Heart left ventricle (tissue), 16 donors: ENCODE results near the gene SERPINB6. TPM values are rescaled to one million over a fixed set of nuclear protein-coding genes. Genes with fewer than 3 reads are reported as not detected.

ENCODE experiments used
- ATAC-seq, 4 donors: fragments of 200-7000 bp; cut with Tn5 transposase; one replicate each; pipeline ENCODE4 v1.9.1; 2020 to 2022; ENCODE audit warnings: moderate library complexity in 4 of 4, mild to moderate bottlenecking in 3 of 4, moderate number of reproducible peaks in 1 of 4
- DNase-seq, 5 donors: peaks; one replicate each; pipeline ENCODE4 v3.0.0-alpha.2; 2020
- H3K27ac ChIP-seq, 12 donors: fragments of 200-600 bp; sonication (generic) in 4 of 12; one replicate each; pipeline versions ENCODE4 v1.5.0 to v1.8.0; 2016 to 2022; ENCODE audit warnings: mild to moderate bottlenecking in 2 of 12
- H3K27me3 ChIP-seq, 9 donors: fragments of 200-600 bp; sonication (generic) in 2 of 9; one replicate each; pipeline versions ENCODE4 v1.5.1 to v1.8.0; 2016 to 2022; ENCODE audit warnings: mild to moderate bottlenecking in 3 of 9
- H3K36me3 ChIP-seq, 9 donors: fragments of 200-600 bp; sonication (generic) in 2 of 9; one replicate each; pipeline versions ENCODE4 v1.5.0 to v1.8.0; 2018 to 2022; ENCODE audit warnings: mild to moderate bottlenecking in 2 of 9
- H3K4me1 ChIP-seq, 12 donors: fragments of 200-600 bp; sonication (generic) in 4 of 12; one replicate each; pipeline versions ENCODE4 v1.5.0 to v1.8.0; 2016 to 2022; ENCODE audit warnings: mild to moderate bottlenecking in 3 of 12
- H3K4me3 ChIP-seq, 12 donors: fragments of 200-600 bp; sonication (generic) in 4 of 12; one replicate each; pipeline versions ENCODE4 v1.5.0 to v1.8.0; 2017 to 2022; ENCODE audit warnings: mild to moderate bottlenecking in 9 of 12, moderate library complexity in 4 of 12
- H3K9me3 ChIP-seq, 12 donors: fragments of 200-600 bp; sonication (generic) in 4 of 12; one replicate each; pipeline versions ENCODE4 v1.5.0 to v1.8.0; 2016 to 2022; ENCODE audit warnings: mild to moderate bottlenecking in 1 of 12
- POLR2A ChIP-seq, 2 donors: fragments of 450-650 bp; IDR thresholded peaks; one replicate each; pipeline ENCODE4 v1.6.1; 2017; ENCODE audit warnings: antibody characterized with exemption in 2 of 2, mild to moderate bottlenecking in 2 of 2, moderate library complexity in 2 of 2
- WGBS, 4 donors: extraction: QIAGEN DNeasy Blood & Tissue Kit in 2 of 4; methylation state at CpG; one replicate each; pipeline versions ENCODE4 v1.1.5 to v1.1.7; 2013 to 2018; 5-methylcytosine and 5-hydroxymethylcytosine counted together
- intact Hi-C, 10 donors: fragments of 100-400 bp; cut with DNase I; formaldehyde crosslinking; loops; one replicate each; pipeline versions ENCODE4 v1.11.1 to v1.14.2; 2022
- long read RNA-seq, 3 donors: library from polyadenylated mRNA; unstranded; transcript quantifications; one replicate each; pipeline ENCODE4 v2.0.0, GENCODE V29; 2020 to 2021
- polyA plus RNA-seq, 2 donors: library from polyadenylated mRNA; stranded (reverse); fragments of 200-250 nt; gene quantifications; one replicate each; pipeline ENCODE4 v1.2.3, GENCODE V29; 2013
- total RNA-seq, 9 donors: library from RNA; depleted of rRNA in 2 of 9; stranded (reverse); fragments of >200 nt in 2 of 9; fragmentation: NEBNext Ultra II Directional in 3 of 9; extraction: Animal tissue kit (Norgen Biotek cat#: 25700) in 3 of 9; gene quantifications; one replicate each; pipeline versions ENCODE4 v1.1.0 to v1.2.4, GENCODE V29; 2016 to 2023
- TF ChIP-seq, protein P1 (sequence below), 12 donors: fragments of 200-600 bp; sonication (generic) in 4 of 12; IDR thresholded peaks; one replicate each; pipeline versions ENCODE4 v1.5.0 to v1.8.0; 2018 to 2022; ENCODE audit warnings: antibody characterized with exemption in 12 of 12, mild to moderate bottlenecking in 5 of 12
- donor health status: ischemic (EF 13 %, LVEDD 7.1; RV severe dilation, severe dysfunction).
- donor health status: healthy with polysubstance abuse.
- donor health status: DM: no; HTN: yes; CAD: no.
- donor health status: DM: no; HTN: no; CAD: no.
- donor health status: ischemic (EF 25% LVEDD 6.9; RV normal size, moderate dysfunction).
- donor health status: ischemic (EF 25% LVEDD 5.7; RV mildly dilated, moderate dysfunction).
- donor health status: healthy.
- donor health status: DM: yes; HTN: yes; CAD: no.
- donor health status: ischemic (EF 35%, LVEDD 5.7; RV mildly dilated, moderate dysfunction).
- donor health status: nonischemic (EF 11% LVEDD 7.7; RV severe dilation, severe dysfunction).
- donor health status: DM: yes; HTN: yes; CAD: no.
- donor health status: PGD.
- donor health status: ischemic (EF 29% LVEDD 5.4; RV normal size, mild dysfunction).
- donor health status: nonischemic (EF 23%, LVEDD 6.1; RV moderate dilation, normal function).

Gene SERPINB6
- total RNA-seq (100 to 1,000 TPM; 168 to 246 (median 188) TPM), polyA plus RNA-seq (100 to 1,000 TPM; 146 to 157 TPM)
- long read RNA-seq, donor 1, transcript SERPINB6-206 (7 exons, 1,375 nt) = minor isoform, 12 of 333 reads
- long read RNA-seq, donor 1, transcript SERPINB6-205 (7 exons, 1,315 nt) = major isoform, 133 of 333 reads
- long read RNA-seq, donor 1, transcript SERPINB6-210 (7 exons, 1,638 nt) = minor isoform, 19 of 333 reads
- long read RNA-seq, donor 1, transcript SERPINB6-204 (7 exons, 1,370 nt) = minor isoform, 88 of 333 reads
- long read RNA-seq, donor 1, partial matches to known transcripts = 5 of 333 reads
- long read RNA-seq, donor 1, other reads (novel, unspliced or antisense) = 63 of 333 reads
- long read RNA-seq, donor 2, transcript SERPINB6-205 (7 exons, 1,315 nt) = major isoform, 634 of 912 reads
- long read RNA-seq, donor 2, transcript SERPINB6-210 (7 exons, 1,638 nt) = minor isoform, 126 of 912 reads
- long read RNA-seq, donor 2, transcript SERPINB6-206 (7 exons, 1,375 nt) = minor isoform, 44 of 912 reads
- long read RNA-seq, donor 2, transcript SERPINB6-212 (6 exons, 3,265 nt) = minor isoform, 12 of 912 reads
- long read RNA-seq, donor 2, partial matches to known transcripts = 8 of 912 reads
- long read RNA-seq, donor 2, other reads (novel, unspliced or antisense) = 72 of 912 reads
- long read RNA-seq, donor 3, transcript SERPINB6-210 (7 exons, 1,638 nt) = minor isoform, 26 of 243 reads
- long read RNA-seq, donor 3, transcript SERPINB6-204 (7 exons, 1,370 nt) = minor isoform, 58 of 243 reads
- long read RNA-seq, donor 3, transcript SERPINB6-205 (7 exons, 1,315 nt) = major isoform, 105 of 243 reads
- long read RNA-seq, donor 3, transcript SERPINB6-206 (7 exons, 1,375 nt) = minor isoform, 11 of 243 reads
- long read RNA-seq, donor 3, partial matches to known transcripts = 4 of 243 reads
- long read RNA-seq, donor 3, other reads (novel, unspliced or antisense) = 30 of 243 reads

DNA sequence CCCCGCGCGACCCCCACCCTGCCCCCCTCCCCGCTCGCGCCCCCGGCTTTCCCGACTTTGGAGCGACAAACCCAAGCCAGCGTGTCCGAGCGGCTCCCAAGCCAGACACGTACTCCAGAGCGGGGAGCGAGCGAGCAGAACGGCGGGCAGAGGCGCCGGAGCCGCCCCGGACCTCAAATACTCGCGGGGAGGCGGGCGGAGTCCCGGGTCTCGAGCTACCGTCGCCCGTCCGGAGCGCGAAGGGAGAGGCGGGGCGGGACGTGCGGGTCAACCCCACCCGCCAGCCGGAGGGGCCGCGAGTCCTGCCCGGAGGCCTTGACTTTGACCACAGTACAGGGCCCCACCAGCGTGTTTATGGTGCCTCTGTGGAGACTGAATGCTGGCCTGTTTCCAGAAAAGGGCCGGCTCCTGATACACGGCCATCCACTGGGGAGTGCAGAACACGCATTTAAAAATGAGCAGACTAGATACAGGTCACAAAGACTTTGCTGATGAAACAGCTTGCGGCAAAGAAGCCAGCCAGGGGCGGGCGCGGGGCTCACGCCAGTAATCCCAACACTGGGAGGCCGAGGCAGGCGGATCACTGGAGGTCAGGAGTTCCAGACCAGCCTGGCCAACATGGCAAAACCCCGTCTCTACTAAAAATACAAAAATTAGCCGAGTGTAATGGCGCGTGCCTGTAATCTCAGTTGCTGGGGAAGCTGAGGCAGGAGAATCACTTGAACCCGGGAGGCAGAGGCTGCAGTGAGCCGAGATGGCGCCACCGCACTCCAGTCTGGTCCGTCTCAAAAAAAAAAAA, at the start of gene SERPINB6:
Gene SERPINB6, minus strand, starts transcription at position 148 of the 799 bp plus-strand sequence. CDS start 12,235 bp downstream, outside the sequence.
- Histone ChIP-seq H3K27me3 (no peaks in the 10 kb centered on the region), H3K27ac (peak within 1 kb of the TSS; percentile 85 to 100 (median 96)), H3K9me3 (no peaks in the 10 kb centered on the region), H3K4me3 (peak within 1 kb of the TSS; percentile 64 to 88 (median 74)), H3K36me3 (peaks cover 0 to 3% (median 0%) of the 10 kb centered on the region in 9 donors), H3K4me1 (peaks cover 0 to 30% (median 23%) of the 10 kb centered on the region in 12 donors)
- WGBS, 4 donors = 1 to 4% (median 3%) methylated on average over 29 to 63 of the region's 63 CpGs
- intact Hi-C loops = loop anchor here in 5 of 10 donors (1.0 to 2.0 kb wide), 4 partner anchors 16 to 19 kb away; no protein-coding TSS in a partner anchor
- TF ChIP-seq, protein P1, sequence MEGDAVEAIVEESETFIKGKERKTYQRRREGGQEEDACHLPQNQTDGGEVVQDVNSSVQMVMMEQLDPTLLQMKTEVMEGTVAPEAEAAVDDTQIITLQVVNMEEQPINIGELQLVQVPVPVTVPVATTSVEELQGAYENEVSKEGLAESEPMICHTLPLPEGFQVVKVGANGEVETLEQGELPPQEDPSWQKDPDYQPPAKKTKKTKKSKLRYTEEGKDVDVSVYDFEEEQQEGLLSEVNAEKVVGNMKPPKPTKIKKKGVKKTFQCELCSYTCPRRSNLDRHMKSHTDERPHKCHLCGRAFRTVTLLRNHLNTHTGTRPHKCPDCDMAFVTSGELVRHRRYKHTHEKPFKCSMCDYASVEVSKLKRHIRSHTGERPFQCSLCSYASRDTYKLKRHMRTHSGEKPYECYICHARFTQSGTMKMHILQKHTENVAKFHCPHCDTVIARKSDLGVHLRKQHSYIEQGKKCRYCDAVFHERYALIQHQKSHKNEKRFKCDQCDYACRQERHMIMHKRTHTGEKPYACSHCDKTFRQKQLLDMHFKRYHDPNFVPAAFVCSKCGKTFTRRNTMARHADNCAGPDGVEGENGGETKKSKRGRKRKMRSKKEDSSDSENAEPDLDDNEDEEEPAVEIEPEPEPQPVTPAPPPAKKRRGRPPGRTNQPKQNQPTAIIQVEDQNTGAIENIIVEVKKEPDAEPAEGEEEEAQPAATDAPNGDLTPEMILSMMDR (IDR thresholded peaks at IDR 0.05) = no peak
- peak in 1 of 2 donors; percentile 29 for TF ChIP-seq POLR2A (IDR thresholded peaks at IDR 0.05)
- peak; percentile 87 to 92 (median 89) for DNase-seq
- peak; percentile 91 to 94 (median 92) for ATAC-seq

DNA sequence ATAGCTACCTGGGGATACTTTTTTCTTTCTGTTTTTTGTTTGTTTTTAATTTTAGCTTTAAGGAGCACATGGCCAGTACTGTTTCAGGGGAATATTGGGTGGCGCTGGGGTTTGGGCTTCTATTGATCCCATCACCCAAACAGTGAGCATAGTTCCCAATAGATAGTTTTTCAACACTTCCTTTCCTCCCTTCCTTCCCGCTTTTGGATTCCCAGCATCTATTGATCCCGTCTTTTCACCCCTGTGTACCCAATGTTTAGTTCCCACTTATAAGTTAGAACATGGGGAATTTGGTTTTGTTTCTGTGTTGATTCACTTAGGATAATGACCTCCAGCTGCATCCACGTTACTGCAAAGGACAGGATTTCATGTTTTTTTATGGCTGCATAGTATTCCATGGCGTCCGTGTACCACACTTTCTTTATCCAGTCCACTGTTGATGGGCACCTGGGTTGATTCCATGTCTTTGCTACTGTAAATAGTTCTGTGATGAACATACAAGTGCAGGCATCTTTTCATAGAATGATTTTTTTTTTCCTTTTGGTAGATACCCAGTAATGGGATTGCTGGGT, 48.5 kb upstream of the SERPINB6 start:
- no peak for ATAC-seq
- 92 to 96% (median 95%) methylated on average over 6 of the region's 6 CpGs for WGBS, 4 donors
- no peak overlapping the region for H3K4me3 ChIP-seq
- H3K4me1 ChIP-seq = peaks cover 0 to 43% (median 17%) of the 10 kb centered on the region in 12 donors
- intact Hi-C loops = no loop called here
- H3K27me3 ChIP-seq = no peaks in the 10 kb centered on the region
- H3K9me3 ChIP-seq = peaks cover 0 to 3% (median 0%) of the 10 kb centered on the region in 12 donors
- peaks cover 0 to 63% (median 52%) of the 10 kb centered on the region in 9 donors for H3K36me3 ChIP-seq
- no peak for DNase-seq
- TF ChIP-seq, protein P1 (IDR thresholded peaks at IDR 0.05) = no peak
- TF ChIP-seq POLR2A (IDR thresholded peaks at IDR 0.05) = no peak
- peak overlapping the region in 1 of 12 donors; percentile 43 for H3K27ac ChIP-seq

DNA sequence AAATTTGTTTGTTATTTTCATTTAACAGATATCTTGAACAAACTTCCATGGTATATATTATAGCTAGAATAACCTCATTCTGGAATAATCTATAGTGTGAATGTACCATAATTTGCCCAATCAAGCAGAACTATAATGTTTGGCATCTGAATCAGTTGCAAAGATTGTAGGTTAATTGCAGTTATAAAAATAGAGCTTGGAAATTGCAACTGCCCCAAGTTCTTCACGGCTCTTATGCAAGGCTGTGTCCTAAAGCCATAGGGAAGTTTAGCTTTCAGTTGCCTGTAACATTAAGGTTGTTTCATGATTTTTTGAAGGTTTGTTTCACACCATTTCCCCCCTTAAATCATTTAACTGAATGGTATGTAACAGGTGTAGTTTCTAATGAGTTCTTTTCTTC, 47.7 kb upstream of the SERPINB6 start:
- Histone ChIP-seq H3K27ac (peak overlapping the region in 1 of 12 donors; percentile 43), H3K4me3 (no peak overlapping the region), H3K9me3 (peaks cover 0 to 3% (median 0%) of the 10 kb centered on the region in 12 donors), H3K4me1 (peaks cover 0 to 35% (median 9%) of the 10 kb centered on the region in 12 donors), H3K36me3 (peaks cover 0 to 71% (median 60%) of the 10 kb centered on the region in 9 donors), H3K27me3 (no peaks in the 10 kb centered on the region)
- no peak for ATAC-seq
- intact Hi-C loops = no loop called here
- TF ChIP-seq, protein P1 (IDR thresholded peaks at IDR 0.05) = no peak
- TF ChIP-seq POLR2A (IDR thresholded peaks at IDR 0.05) = no peak
- no peak for DNase-seq
- 38 to 53% (median 51%) methylated on average over 1 of the region's 1 CpG for WGBS, 4 donors
